GM21447 (cell line): ENCODE data around the gene PKD1L1.

Experiments
- ATAC-seq: cut with Tn5 transposase; IDR thresholded peaks from one replicate; pipeline ENCODE4 v1.9.1; 2021; ENCODE audit not compliant: unreplicated experiment

PKD1L1 gene

DNA sequence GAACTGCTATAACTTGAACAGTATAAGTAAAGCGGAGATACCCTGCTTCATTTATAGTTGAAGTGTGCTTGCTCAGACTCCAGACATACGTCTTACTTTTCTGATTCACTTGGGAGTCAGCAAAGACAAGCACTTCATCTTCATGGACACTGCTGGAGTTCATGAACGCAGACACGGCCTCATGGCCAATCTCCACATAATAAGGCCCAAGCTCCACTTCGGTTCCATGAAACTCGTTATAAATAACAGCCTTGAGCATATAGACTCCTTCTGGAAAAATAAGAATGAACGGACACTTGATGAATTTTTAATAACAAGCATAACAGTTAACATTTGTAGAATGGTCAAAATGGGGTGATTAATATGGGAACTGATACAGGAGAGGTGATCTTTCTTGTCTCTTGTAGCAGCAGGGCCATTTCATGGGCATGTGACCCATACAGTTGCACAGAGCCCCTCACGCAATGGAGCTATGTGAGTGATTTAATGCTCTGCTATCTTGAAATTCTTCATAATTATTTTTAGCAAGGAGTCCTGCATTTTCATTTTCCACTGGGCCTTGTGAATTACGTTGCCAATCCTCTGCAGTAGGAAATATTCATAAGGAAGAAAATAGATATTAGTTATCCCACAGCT, 40.2 kb downstream of the PKD1L1 start:
- ATAC-seq = no peak

DNA sequence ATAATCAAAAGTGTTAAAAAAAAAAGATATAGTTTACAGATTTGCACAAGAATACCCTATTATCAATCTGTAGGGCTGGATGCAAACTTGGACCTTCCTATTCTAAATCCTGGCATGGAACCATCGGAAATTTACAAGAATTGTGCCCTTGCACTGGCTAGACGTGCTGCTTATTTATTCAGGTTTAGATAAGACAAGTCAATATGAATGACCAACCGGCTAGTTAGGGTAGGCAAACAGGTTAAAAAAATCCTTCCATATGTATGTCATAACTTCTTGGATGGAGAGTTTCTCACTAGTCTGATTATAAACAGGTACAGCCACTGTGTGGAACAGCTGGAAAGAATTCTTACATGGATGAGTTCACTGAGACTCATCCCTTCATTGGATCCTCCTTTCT, 41.4 kb downstream of the PKD1L1 start:
- ATAC-seq = no peak

DNA sequence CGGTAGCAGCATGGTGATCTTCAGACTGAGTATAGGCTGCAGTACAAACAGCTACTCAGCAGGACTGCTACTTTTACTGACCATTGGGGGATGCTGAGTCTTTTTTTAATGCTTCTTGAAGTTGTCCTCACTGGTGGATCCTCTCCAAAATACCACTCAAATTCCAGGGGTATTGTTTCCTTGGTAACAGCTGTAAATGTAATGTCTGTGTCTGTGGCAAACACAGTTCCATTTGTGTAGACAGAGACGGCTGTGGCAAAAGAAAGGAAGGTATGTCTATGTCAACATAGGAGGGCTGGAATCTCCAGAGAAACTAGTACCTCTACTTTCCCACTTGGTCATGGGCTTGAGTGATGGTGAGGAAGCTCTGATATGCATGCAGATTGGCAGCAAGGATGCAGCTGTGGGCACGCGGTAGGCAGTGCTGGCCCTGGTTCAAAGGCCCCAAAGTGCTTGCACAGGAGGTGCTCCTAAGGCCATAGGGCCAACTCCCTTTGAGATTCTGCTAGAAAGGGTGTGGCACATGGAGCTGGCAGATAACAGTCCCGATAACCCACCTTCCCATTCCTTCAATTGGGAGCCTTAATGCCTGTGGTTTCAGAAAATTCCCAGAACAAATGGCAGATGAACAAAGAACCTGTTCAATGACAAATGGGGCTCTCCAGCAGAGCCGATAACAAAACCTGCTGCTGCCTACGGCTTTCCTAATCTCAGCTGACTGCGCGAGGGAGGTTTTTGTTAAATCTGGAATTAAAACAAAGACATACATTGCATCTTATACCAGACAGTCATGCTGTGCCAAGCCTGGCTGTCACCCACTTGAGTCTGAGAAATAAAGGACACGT, 43.0 kb downstream of the PKD1L1 start:
- ATAC-seq = no peak

DNA sequence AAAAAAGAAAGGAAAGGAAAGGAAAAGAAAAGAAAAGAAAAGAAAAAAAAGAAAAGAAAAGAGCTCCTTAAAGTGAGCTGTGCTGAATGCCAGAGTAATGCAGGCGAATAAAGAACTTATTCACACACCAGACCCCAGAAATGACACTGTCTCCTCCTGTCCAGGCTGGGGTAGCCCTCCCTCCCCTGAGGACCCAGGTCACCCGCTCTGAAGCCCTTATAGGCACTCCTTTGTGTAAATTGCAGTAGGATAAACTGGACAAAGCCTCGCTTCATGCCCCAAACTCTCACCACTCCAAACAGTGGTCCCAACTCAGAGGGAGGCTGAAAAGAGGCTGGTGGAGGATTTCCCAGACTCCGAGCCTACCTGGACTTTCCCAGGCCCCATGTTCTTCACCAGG, 46.3 kb downstream of the PKD1L1 start:
- ATAC-seq = no peak

DNA sequence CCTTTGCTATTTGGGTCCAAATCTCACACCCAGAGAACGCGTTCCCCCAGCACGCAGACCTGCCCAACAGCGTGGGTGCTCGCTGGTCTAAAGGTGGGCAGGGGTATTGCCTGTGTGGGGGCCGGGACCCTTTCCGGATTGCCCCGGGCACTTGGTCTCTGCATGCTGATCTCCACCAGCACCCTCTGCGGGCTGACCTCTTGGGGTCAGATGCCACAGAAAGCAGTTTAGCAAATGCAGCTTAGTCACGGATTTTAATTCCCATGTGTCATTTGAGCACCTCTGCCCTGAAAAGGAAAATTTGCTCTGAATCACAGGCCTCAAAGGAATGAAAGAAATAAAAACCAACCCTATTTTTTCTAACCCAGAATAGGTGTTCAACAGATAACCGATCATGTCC, 46.7 kb downstream of the PKD1L1 start:
- ATAC-seq = no peak

DNA sequence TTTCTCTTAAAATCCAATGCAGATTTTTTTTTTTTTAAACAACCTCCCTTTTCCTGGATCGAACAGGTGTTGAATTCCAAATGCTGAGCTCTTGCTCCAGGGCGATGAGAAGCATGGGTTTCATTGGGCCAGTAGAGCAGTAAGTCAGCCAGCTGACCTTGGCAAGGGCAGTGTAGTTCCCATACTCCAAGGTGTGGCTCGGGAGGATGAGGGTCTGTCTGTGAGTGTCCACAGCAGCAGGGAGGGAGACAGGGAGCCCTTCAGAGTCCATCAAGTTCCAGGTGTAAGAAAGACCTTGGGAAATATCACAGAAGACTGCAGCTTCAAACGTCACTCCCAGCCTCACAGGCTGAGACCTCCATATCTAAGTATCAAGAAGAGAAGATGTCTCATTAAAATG, 50.4 kb downstream of the PKD1L1 start:
- no peak for ATAC-seq

DNA sequence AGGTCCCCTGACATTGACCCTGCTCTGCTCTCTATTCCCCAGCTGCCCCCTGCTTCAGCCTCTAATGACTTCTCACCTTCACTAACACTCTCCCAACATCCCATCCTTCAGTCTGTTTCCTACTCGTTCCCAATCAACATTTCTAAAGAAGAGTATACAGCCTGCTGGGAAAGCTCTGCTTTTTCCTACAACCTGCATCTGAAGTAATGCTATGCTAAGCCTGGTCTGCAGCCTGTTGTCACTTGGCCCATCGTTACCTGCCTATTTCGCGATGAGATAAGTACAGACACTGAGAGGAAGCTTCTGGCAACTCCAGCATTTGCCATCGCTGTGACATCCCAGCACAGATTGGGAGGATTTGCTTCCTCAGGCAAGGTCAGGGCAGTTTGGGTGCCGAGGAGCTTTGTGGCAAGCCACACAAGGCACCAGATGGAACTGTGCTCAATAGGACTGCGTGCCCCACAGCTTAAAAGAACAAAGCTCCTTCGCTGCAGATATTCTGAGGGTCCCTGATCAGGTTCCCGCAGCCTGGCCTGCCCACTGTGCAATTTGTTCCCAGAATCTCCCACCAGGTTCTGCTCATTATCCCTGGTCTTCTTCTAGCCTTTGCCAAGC, 51.4 kb downstream of the PKD1L1 start:
- ATAC-seq = no peak

DNA sequence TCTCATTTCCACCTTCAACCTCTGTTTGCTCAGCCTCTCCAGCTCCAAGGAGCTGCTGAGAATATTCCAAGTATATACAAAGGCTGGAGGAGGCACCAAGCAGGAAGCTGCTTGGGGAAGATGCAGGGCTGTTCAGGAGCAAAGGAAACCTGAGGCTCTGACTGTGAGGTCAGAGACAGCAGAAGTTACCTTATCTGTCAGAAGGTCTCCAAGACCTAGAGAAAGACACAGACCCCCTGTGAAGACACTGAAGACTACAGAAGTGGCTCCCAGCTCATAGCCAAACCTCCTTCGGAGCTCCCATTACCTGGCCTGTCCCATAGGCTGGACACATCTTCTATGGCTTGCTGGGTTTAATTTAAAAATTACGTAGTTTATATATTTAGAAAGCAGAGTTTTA, 53.2 kb downstream of the PKD1L1 start:
- no peak for ATAC-seq

DNA sequence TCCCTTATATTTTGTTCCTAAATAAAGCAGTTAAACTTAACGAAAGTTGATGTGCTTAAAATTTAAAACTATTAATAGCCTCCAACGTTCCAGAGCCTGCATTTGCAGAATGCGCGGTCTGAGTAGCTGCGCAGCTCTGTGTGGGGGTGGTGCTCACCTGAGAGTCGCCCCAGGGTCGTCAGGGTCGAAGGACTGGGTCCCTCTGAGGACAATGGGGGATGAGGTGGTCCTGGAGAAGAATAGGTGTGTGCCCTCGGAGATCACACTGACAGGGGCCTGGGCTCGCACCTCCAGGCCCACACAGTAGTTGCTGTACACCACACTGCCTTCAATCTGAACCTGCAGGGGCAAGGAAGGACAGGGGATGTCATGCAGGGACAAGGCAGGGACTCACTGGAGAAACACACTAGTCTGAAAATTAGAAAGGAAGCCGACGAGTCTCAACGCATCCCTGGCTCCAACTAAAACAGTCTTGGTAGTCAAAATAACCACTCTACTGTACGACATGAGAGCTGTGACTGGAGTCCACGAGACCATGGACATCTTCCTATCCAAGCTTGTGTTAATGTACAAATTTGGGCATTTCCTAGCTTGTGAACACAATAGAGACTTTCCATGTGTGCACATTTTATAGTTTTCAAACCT, 54.4 kb downstream of the PKD1L1 start:
- no peak for ATAC-seq

DNA sequence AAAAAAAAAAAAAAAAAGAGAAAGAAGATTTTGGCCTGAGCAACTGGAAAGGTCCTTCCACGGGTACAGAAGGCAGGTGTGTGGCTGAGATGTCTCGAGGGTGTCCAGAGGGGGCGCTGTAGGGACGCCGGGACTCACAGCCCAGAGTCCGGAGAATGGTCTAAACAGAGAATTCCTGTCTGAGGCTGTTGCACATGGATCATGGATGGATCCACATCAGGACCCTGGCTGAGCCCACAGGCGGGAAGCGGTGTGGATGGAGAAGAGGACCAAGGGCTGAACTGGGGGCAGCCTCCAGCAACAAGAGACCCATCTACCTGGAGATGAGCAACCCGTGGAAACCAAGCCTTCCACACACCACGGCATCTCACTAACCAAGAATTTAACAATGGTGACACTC, 55.0 kb downstream of the PKD1L1 start:
- no peak for ATAC-seq

DNA sequence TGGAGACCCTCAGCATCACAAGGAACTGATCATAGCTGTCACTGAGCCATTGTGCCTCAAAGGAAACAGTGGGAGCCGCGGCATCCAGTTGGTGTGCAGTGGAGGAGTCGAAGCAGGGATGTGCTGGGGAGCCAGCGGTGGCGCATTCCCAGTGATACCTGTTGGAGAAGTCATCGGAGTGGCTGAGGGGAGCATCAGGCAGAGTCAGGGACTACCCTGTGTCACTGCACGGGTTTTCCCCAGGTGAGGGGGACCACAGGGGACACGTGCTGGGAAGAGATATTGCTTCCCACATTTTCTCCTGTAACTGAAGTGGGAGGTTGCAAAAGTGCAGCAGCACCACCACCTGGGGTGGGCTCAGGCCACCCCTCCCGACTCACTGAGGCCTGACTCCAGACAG, 57.7 kb downstream of the PKD1L1 start:
- ATAC-seq = no peak

DNA sequence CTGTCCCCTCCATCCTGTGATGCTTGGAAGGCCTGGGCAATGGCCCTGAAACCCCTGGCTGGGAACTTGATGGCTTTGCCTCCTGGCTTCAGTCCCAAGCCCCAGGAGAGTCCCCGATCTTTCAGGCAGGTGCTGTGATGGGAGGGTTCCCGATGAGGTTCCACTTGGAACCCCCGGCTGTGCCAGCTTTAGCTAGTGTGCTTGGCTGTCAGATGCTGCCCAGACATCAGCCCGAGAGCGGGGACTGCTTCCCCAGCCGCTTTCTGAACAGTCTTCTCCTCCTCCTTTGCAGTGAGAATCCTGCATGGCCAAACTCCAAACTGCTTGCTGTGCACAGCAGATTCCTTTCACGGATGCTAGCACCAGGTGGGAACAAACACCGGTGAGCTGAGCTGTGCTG, 58.1 kb downstream of the PKD1L1 start:
- ATAC-seq = no peak

DNA sequence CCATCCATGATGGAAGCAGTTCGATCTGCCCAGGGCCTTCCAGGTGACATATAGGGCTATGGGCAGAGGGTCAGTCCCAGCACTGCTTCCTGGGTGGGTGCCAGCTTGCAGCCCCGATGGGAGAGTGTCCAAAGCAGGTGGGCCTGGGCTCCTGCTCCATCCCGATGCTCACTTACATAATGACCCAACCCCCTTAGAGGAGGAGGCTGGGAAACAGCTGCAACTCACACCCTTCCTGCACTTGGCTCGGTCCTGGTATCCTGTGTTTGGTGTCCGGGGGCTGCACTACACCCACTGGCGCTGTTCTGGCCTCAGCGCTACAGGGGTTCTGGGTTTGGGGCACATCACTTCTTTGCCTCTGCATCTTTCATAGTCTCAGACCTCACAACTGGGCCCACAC, 58.5 kb downstream of the PKD1L1 start:
- ATAC-seq = no peak

DNA sequence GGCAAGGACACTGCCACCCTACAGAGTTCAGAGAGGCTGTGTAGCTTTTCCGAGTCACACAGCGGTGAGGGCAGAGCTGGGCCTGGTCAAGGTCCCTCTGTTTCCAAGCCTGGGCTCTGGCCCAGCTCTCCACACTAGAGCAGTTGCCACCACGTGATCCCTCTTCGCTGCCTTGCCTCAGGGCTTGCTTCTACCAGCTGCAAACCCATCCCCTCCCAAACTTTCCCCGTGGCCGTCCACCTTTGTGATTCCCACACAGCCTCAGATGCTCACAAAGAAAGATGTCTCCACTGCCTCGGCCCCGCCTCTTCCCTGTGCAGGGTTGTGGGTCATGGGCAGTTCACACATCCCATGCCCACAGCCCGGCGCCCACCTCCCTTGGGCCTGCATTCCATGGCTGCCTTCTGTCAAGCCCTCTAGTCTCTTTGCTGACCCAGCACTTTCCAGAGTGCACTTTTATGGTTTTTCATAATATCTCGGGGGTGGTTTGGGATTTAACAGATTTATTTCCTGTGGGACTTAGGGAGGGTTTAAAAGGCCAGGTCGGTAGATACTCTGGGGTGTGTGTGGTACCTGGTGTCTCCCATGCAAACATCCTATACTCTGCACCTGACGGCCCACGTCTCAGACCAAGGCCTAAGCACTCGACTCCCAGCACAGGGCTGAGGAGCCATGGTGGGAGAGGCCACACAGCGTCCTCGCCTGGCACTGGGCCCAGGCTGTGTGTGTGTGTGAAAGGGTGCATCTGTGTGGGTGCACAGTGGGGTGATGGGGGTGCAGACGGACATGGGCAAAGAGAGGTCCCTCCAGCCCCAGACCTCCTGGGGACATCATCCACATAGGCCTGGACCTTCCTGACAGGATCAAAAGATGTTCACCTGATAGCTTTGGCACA, 59.6 kb downstream of the PKD1L1 start:
- no peak for ATAC-seq

DNA sequence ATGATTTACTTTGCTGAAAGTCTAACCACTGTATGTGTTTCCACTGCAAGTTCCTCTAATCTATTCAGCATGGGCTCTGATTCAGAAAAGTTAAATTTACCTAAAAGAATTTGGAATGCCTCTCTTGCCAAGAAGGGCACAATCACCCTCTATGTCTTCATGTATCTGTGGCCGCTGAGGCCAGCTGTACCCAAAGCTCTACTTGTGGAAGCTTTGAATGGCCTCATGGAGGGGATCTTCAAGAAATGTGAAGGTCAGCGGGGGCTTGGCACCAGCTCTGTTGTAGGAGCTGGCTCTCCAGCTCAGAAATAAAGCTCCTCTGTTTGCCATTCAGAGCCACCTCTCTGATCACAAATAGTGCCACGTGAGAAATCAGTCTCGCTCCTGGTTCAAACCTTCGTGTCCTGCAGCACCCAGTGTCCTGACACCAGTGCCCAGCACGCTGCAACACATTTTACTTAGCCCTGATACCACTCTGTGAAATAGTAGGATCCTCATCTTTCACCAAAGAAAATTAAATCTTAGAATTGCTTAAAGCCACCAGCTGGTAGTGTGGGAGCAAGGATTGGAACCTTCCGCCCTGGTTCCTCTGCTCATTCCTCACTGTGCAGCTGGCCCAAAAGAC, 61.1 kb downstream of the PKD1L1 start:
- no peak for ATAC-seq

DNA sequence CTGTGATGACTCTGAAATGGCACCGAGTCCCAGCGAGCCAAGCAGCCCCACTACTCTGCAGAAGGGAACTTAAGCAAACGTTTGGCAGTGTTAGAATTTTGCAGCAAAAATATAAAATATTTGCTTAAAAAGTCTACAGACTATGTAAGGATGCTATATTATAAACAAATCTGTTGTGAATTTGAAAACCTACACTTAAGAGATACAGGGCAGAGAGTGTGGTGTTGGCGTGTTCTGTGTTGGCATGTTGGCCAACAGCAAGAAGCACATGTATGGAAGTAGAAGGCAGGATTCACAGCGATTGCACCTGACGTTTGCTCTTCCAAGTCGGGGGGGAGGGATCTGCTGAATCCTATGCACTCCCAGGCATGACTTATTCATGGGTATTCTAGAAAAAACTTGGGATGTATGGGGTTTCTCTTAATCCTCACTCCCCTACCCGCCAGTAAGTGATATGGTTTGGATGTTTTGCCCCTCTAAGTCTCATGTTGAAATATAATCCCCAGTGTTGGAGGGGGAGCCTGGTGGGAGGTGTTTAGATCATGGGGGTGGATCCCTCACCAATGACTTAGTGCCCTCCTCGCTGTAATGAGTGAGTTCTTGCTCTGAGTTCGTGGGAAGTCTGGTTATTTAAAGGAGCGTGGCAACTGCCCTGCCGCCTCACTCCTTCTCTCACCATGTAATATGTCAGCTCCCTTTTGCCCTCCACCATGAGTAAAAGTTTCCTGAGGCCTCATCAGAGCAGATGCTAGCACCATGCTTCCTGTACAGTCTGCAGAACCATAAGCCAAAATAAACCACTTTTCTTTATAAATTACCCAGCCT, 62.1 kb downstream of the PKD1L1 start:
- ATAC-seq = no peak

DNA sequence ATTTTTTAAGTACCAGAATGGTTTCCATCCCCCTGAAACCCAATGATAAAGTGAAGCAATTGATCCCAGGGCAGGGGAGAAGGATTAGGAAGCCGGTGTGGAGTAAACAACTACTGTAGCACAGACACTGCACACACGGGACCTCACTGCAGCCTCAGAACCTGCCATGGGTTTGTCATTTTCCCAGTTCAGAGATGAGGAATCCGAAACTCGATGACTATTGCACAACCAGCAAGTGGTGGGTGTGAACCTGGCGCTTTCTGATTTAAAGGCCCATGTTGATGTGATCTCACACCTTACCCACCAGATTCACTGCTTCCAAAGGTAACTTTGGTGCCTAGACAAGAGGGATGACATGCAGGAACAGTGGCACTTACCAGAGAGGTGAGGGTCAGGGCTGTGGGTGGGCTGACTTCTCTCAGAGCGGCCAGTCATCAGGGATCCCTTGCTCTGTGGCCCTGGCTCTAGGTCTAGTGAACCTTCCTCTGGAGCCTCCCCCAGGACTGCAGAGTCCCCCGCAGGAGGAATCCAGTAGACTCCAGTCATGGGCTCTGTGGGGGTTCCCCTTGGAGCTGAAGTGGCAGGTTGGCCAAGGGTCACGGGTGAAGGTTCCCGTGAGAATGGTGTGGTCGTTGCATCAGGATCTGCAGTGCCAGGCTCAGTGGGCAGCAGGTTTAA, 62.8 kb downstream of the PKD1L1 start:
- no peak for ATAC-seq

DNA sequence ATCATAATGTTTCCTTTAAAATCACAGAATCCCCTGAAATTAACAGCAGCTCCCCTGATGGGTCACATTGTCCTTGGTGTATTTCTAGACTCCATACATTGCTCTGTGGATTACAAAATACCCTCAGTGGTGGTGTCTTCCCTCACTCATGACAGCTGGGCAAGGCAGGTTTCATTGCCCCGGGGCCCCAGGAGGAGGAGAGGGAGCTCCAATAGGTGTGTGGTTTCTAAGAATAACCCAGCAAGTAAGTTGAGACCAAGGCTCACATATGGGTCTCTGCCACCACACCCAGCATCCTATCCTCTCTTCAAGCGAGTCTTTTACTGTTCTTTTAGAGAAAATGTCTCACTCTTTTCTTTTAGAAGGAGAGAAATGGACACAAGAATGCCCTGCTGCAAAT, 63.6 kb downstream of the PKD1L1 start:
- ATAC-seq = no peak

DNA sequence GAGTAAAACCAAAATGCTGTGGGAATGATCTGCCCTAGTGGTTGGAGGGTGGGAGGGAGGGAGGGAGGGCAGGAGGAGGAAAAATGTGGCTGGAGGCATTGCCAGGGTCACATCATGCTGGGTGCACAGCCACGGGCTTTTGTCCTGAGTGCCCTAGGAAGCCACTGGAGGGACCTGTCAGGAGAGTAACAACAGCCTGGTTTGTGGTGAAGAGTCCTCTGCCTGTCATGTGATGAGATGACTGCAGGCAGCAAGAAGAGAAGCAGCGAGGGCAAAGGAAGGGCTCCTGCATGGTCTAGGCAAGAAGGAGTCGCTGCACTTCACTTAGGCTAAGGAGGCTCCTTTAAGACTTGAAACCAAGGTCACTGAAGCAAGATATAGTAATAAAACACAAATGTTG, 65.6 kb downstream of the PKD1L1 start:
- ATAC-seq = no peak
